Measurements from ENCODE around the gene TCEAL3. TPM values are rescaled to one million over a fixed set of nuclear protein-coding genes. Genes with fewer than 3 reads are reported as not detected.
A peak's percentile ranks its signal among the peaks of the same experiment; 100 is the strongest.

Gene TCEAL3
- total and polyA plus RNA-seq, 2 donors (not counting 1 experiment from before 2014, with no cell fraction given), result 21.6 to 59.7 TPM

DNA sequence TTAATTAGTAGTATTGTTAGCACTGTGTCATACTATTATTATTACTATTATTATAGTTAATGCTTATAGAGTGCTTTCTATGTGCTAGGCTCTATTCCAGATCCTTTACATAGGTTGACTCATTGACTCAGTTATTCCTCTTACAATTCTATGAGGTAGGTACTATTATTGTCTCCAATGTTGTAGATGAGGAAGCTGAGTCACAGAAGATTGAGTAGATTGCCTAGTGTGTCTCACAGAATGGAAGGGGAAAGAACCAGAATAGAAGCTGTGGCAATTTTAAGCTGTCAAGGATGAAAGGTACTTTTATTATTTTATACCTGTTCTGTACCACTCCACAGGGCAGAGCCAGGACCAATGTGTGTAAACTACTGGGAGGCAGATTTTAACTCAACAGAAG lies 19.1 kb downstream of the TCEAL3 start:
- Histone ChIP-seq H3K4me2 (ENCODE audit: extremely low read depth, insufficient read depth, low read length) (no peak overlapping the region), H3K36me3 (ENCODE audit: control insufficient read depth, insufficient read depth, low read length) (no peaks in the 10 kb centered on the region), H3K4me1 (ENCODE audit: control insufficient read depth, extremely low read depth, insufficient read depth, low read length) (no peaks in the 10 kb centered on the region), H2AFZ (ENCODE audit: low read length) (no peak overlapping the region), H3K79me2 (ENCODE audit: control insufficient read depth, insufficient read depth, low read length) (peaks cover 2% of the 10 kb centered on the region), H4K20me1 (ENCODE audit: control insufficient read depth, extremely low read depth, insufficient read depth, low read length) (no peaks in the 10 kb centered on the region), H3K27me3 (ENCODE audit: control insufficient read depth, insufficient read depth, low read length) (no peaks in the 10 kb centered on the region), H3K27ac (ENCODE audit: insufficient read depth, low read length) (no peak overlapping the region), H3K9ac (ENCODE audit: insufficient read depth, low read length) (no peak overlapping the region), H3K4me3 (replicated peaks in 1 of 4; ENCODE audit: control extremely low read depth in 1 of 4, insufficient read depth in 1 of 4, low read depth in 3 of 4, low read length in 4 of 4) (no peak overlapping the region), H3K9me3 (ENCODE audit: control insufficient read depth, insufficient read depth, low read depth, low read length) (no peaks in the 10 kb centered on the region)
- TF ChIP-seq EZH2 (IDR thresholded peaks at IDR 0.05; ENCODE audit: low read length, missing control alignments), result no peak
- no peak for TF ChIP-seq CTCF (conservative IDR thresholded peaks at IDR 0.05 in 1 of 2, IDR thresholded peaks at IDR 0.05 in 1 of 2; ENCODE audit: low read depth in 1 of 2, low read length in 2 of 2)
- DNase-seq (ENCODE audit: low read depth in 2 of 2), result peak in 1 of 2 donors; percentile 41

- Histone ChIP-seq H2AFZ (ENCODE audit: low read length) (peak within 1 kb of the TSS; percentile 91), H3K4me3 (replicated peaks in 1 of 4; ENCODE audit: control extremely low read depth in 1 of 4, insufficient read depth in 1 of 4, low read depth in 3 of 4, low read length in 4 of 4) (peak within 1 kb of the TSS; percentile 64 to 75 (median 71)), H3K27me3 (ENCODE audit: control insufficient read depth, insufficient read depth, low read length) (no peaks in the 10 kb centered on the region), H3K79me2 (ENCODE audit: control insufficient read depth, insufficient read depth, low read length) (peaks cover 2% of the 10 kb centered on the region), H4K20me1 (ENCODE audit: control insufficient read depth, extremely low read depth, insufficient read depth, low read length) (no peaks in the 10 kb centered on the region), H3K4me1 (ENCODE audit: control insufficient read depth, extremely low read depth, insufficient read depth, low read length) (no peaks in the 10 kb centered on the region), H3K4me2 (ENCODE audit: extremely low read depth, insufficient read depth, low read length) (peak within 1 kb of the TSS; percentile 89), H3K27ac (ENCODE audit: insufficient read depth, low read length) (peak within 1 kb of the TSS; percentile 74), H3K36me3 (ENCODE audit: control insufficient read depth, insufficient read depth, low read length) (no peaks in the 10 kb centered on the region), H3K9ac (ENCODE audit: insufficient read depth, low read length) (peak within 1 kb of the TSS; percentile 65), H3K9me3 (ENCODE audit: control insufficient read depth, insufficient read depth, low read depth, low read length) (no peaks in the 10 kb centered on the region)
- TF ChIP-seq CTCF (conservative IDR thresholded peaks at IDR 0.05 in 1 of 2, IDR thresholded peaks at IDR 0.05 in 1 of 2; ENCODE audit: low read depth in 1 of 2, low read length in 2 of 2), result no peak
- TF ChIP-seq EZH2 (IDR thresholded peaks at IDR 0.05; ENCODE audit: low read length, missing control alignments), result no peak
- DNase-seq (ENCODE audit: low read depth in 2 of 2), result peak; percentile 45 to 52
These were observed 20.9 kb downstream of the TCEAL3 start, which contains the start of gene TCEAL1 for GRCh38 chrX:103628386-103629317. TSS of gene TCEAL1 (plus strand) at chrX:103628975. CDS start at chrX:103629917, 942 bp downstream.

DNA sequence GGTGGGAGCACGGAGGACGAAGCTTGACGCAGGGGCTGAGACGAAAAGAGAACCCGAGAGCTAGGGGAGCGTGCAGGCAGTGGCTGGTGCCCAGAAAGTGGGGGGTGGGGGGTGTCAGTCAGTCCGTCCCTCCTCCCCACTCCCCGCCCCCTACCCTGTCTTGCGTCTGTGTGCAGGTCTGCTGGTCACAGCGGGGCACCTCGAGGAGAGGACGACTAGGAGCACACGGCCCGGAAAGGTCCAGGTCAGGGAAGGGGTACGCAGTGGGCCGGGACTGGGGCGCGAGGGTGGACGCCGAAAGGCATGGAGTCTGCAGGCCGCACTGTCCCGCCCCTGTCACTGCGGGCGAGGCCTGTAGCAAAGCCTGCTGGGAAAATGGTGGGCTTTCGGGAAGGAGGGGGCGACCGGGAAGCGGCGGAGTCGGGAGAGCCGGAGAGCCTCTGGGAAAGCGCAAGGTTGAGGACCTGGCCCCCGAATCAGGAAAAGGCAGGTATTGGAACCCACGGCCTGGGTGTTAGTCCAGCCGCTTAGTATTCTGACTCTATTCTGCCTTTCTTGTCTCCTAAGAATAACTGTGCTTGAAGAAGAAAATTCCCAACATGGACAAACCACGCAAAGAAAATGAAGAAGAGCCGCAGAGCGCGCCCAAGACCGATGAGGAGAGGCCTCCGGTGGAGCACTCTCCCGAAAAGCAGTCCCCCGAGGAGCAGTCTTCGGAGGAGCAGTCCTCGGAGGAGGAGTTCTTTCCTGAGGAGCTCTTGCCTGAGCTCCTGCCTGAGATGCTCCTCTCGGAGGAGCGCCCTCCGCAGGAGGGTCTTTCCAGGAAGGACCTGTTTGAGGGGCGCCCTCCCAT lies 21.8 kb downstream of the TCEAL3 start:
- DNase-seq (ENCODE audit: low read depth in 2 of 2), result peak; percentile 75 to 77
- no peaks in the 10 kb centered on the region for H3K27me3 ChIP-seq (ENCODE audit: control insufficient read depth, insufficient read depth, low read length)

More for the DNA sequence above, 21.8 kb downstream of the TCEAL3 start:
- Histone ChIP-seq H3K9ac (ENCODE audit: insufficient read depth, low read length) (peak overlapping the region; percentile 65), H3K9me3 (ENCODE audit: control insufficient read depth, insufficient read depth, low read depth, low read length) (no peaks in the 10 kb centered on the region), H3K4me1 (ENCODE audit: control insufficient read depth, extremely low read depth, insufficient read depth, low read length) (no peaks in the 10 kb centered on the region), H3K79me2 (ENCODE audit: control insufficient read depth, insufficient read depth, low read length) (peaks cover 2% of the 10 kb centered on the region), H3K27ac (ENCODE audit: insufficient read depth, low read length) (peak overlapping the region; percentile 74), H3K36me3 (ENCODE audit: control insufficient read depth, insufficient read depth, low read length) (no peaks in the 10 kb centered on the region), H2AFZ (ENCODE audit: low read length) (peak overlapping the region; percentile 54), H3K4me2 (ENCODE audit: extremely low read depth, insufficient read depth, low read length) (peak overlapping the region; percentile 89), H3K4me3 (replicated peaks in 1 of 4; ENCODE audit: control extremely low read depth in 1 of 4, insufficient read depth in 1 of 4, low read depth in 3 of 4, low read length in 4 of 4) (peak overlapping the region; percentile 64 to 75 (median 71)), H4K20me1 (ENCODE audit: control insufficient read depth, extremely low read depth, insufficient read depth, low read length) (no peaks in the 10 kb centered on the region)
- no peak for TF ChIP-seq EZH2 (IDR thresholded peaks at IDR 0.05; ENCODE audit: low read length, missing control alignments)
- TF ChIP-seq CTCF (conservative IDR thresholded peaks at IDR 0.05 in 1 of 2, IDR thresholded peaks at IDR 0.05 in 1 of 2; ENCODE audit: low read depth in 1 of 2, low read length in 2 of 2), result peak; percentile 50 to 63

All from fibroblast of lung (primary cell).